GM12873 (cell line): Measurements from ENCODE around the gene TMEM203.

Source experiments
- TF ChIP-seq, protein P1 (sequence below): IDR thresholded peaks from 2 replicates; pipeline ENCODE4 v1.5.1; 2012; ENCODE audit warnings: low read depth, mild to moderate bottlenecking, moderate library complexity, low read length, control low read depth; ENCODE audit not compliant: insufficient read depth; ENCODE audit errors: missing control alignments

Gene TMEM203, protein sequence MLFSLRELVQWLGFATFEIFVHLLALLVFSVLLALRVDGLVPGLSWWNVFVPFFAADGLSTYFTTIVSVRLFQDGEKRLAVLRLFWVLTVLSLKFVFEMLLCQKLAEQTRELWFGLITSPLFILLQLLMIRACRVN

DNA sequence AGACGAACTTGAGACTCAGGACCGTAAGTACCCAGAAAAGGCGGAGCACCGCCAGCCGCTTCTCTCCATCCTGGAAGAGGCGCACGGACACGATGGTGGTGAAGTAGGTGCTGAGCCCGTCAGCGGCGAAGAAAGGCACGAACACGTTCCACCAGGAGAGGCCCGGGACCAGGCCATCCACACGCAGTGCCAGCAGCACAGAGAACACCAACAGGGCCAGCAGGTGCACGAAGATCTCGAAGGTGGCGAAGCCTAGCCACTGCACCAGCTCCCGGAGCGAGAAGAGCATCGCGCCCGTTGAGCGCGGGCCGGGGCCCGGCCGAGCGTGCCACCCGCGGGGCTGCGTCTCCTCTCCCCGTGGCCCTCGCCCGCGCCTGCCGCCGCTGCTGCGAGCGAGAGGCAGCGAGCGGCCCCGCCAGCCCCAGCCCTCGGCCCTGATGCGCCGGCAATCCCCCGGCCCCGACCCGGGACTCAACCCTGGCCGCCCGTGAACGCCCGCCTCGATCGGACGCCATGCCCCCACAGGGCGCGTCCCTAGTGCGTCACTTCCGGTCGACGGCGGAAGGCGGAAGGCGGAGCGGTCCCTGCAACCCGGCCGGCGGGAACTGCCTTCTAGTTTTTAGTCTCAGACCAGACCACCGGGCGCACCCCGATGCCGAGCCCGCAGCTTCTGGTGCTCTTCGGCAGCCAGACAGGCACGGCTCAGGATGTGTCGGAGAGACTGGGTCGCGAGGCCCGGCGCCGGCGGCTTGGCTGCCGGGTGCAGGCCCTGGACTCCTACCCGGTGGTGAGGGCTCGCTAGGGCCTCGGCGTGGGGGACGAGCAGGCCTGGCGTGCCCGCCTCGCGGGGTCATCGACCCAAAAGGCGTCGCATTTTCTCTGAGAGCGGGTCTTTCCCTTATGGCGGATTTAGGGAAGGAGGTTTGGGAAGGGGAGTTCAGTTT is at the start of gene TMEM203, which contains the start of gene NDOR1:
Gene TMEM203, minus strand, starts transcription at position 523 of the 944 bp plus-strand sequence. Its CDS starts 234 bp downstream, at position 289.
Gene NDOR1, plus strand, starts transcription at position 575 of the 944 bp plus-strand sequence. Its CDS starts 78 bp downstream, at position 653.
- TF ChIP-seq, protein P1, sequence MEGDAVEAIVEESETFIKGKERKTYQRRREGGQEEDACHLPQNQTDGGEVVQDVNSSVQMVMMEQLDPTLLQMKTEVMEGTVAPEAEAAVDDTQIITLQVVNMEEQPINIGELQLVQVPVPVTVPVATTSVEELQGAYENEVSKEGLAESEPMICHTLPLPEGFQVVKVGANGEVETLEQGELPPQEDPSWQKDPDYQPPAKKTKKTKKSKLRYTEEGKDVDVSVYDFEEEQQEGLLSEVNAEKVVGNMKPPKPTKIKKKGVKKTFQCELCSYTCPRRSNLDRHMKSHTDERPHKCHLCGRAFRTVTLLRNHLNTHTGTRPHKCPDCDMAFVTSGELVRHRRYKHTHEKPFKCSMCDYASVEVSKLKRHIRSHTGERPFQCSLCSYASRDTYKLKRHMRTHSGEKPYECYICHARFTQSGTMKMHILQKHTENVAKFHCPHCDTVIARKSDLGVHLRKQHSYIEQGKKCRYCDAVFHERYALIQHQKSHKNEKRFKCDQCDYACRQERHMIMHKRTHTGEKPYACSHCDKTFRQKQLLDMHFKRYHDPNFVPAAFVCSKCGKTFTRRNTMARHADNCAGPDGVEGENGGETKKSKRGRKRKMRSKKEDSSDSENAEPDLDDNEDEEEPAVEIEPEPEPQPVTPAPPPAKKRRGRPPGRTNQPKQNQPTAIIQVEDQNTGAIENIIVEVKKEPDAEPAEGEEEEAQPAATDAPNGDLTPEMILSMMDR, result no peak

DNA sequence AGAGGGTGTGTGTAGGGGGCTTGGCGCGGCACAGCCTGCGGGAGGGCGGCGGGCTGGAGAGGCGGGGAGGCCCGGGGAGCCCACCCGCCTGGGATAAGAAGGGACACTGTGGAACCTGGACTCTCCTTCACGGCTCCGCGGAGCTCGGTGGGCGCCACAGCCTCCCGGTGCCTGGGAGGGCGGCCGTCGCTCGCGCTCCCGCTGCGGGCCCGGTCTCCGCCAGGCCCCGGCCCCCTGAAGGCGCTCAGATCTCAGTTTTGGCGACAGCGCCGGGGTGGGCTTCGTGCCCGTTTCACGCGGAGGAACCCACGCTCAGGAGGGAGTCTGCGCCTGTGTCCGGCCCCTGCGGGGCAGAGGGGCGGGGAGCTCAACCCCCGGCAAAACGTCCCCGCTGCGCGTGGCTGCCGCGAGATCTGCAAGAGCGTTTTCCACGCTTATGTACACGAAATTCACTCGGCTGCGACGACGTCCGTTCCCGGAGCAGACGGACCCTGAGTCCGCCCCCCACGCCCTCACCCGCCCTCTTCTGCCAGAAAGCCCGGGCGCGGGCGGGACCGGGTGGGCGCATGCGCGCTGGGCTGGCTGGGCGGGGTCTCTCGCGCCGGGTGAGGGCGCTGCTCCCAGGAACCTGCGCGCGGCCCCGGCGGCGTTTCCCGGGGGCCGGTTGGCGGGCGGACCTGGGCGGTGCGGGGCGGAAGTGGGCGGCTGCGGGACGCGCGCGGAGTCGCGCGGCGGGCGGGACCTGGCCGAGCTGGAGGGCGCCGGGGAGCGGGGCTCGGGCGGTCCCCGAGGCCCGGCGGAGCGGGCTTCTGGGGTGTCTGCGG is 49.4 kb upstream of the TMEM203 start, which contains the start of gene NELFB:
Gene NELFB, plus strand, starts transcription at position 704 of the 824 bp plus-strand sequence.
- TF ChIP-seq, protein P1, result no peak

DNA sequence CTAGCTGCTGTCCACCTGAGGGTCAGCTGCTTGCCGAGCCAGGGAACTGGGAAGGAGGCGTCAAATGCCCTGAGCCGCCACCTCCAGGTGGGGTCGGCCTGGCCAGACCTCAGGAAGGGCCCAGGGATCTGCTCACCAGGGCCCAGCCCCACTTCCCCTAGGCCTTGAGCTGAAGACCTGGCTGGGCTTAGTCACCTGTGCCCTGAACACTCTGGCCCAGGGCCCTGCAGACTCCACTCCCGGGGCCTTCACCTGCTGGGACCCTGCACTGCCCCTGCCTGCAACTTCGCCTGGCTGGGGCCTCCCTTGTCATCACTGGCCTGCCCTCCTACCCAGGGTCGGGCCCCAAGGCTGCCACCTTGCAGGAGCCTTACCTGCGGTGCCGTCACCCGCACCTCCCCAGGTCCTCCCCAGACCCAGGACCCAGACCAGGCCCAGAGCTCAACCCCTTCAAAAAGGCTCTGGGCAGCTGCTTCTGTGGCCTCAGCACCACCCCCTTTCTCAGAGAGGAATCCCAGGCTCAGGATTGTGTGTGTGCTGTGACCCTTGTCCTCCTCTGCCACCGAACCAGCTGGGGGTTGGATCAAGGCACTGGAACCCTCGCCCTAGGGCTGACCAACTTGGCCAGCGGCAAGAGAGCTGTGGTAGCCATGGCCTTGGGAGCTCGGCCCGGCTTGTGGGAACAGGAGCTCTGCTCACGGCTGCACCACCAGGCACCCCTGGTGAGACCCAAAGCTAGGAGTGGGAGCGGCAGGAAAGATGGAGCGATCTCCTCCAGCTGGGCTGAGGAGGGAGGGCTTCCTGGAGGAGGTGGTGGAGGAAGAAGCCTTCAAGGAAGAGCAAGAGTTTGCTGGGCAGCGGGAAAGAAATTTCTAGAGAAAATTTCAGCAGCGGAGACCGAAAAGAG is 48.5 kb upstream of the TMEM203 start:
- TF ChIP-seq, protein P1, result no peak

DNA sequence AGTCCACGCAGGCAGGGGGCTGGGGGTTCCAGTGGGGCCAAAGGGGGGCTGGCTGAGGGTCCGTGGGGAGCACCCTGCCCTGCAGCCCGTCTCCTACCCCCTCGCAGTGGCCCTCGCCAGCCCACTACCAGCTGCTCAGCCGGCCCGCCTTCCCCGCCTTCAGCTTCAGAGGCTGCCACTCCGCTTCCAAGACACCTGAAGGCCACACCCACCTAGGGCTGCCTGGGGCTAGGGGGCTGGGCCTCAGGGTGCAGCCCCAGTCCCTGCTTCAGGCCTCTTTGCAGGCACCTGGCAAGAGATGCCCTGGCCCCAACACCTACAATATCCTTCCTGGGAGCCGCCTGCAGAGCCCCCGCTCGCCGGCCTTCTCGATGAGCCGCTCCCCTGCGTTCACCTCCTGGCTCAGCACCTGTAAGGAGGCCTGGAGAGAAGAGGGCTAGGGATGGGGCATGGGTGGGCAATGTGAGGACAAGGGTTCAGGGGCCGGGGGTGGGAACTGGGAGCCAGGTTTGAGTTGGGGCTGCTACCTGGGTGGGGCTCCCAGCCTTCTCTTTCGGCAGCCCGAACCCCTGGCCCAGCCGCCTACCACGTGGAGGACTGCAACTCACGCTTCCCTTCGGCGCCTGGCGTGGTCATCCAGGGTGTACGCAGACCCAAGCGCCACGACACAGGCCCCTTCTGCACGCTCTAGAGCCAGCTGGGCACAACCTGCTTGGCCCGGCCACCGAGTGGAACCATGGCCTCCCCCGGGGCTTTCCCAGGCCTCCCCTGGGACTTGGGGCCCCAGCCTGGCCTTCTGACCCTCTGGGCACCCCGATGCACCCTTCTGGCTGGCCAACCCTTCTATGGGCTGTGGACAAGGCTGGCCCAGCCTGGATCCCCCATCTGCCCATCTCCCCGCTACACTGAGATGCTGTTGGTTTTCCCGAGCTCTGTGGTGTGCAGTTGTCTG is 47.4 kb upstream of the TMEM203 start:
- TF ChIP-seq, protein P1, result no peak

DNA sequence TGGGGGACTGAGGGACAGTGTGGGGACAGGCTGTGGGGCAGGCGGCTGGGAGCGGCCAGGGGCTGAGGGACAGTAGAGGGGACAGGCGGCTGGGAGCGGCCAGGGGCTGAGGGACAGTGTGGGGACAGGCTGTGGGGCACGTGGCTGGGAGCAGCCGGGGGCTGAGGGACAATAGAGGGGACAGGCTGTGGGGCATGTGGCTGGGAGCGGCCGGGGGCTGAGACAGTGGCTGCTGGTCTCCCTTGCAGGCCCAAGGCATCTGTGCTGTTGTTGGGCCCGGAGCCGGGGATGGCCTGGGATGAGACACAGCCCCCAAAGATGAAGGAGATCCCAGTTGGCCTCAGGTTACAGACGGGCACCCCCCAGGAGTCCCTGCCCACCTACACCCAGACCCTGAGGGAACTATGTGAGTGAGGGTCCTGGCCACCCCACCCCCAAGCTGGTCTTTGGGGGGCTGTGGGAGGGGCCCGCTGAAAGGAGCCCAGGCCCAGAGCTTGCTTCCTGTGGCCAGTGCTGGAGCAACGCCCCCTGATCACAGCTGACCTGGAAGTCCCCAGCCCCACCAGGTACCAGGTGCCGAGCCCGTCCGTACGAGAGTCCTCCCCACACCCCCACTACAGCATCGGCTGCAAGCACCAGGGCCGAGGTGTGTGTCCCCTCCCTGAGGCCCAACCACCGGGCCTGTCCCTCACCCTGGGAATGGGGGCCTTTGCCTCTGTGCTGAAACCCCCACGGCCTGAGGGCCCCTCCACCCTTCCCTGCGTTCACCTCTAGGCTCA is 46.2 kb upstream of the TMEM203 start:
- TF ChIP-seq, protein P1, result no peak

DNA sequence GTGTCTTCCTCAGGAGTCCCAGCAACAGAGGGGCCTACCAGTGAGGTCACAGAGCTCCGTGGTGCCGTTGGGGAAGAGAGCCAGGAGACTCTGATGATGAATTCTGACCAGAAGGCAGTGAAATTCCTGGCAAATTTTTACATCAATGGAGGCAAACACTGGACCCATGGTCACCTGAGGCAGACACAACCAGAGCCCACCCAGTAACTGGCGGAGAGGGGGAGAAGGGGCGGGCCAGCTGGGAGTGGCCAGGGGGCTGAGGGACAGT is 45.7 kb upstream of the TMEM203 start, which contains the start of gene STPG3:
Gene STPG3, plus strand, starts transcription at position 93 of the 268 bp plus-strand sequence. Its CDS starts 1 bp downstream, at position 94.
- TF ChIP-seq, protein P1, result no peak
